KMS-11 (cell line): Measurements from ENCODE around the gene LGSN.
"Not testable (repeated sequence)": the region's sequence is repeated elsewhere in the genome, so short reads cannot be mapped to it uniquely, and the experiment has no call there.

Experiments
- H2AFZ ChIP-seq: fragments of 200-600 bp; sonication (generic); 2 replicates; pipeline ENCODE4 v1.6.1; 2016; ENCODE audit warnings: antibody characterized with exemption, mixed run types, low read depth
- H3K27ac ChIP-seq: fragments of 200-600 bp; sonication (generic); 2 replicates; pipeline ENCODE4 v1.6.1; 2016; ENCODE audit warnings: mild to moderate bottlenecking, mixed run types
- H3K27me3 ChIP-seq: fragments of 200-600 bp; sonication (generic); 2 replicates; pipeline ENCODE4 v1.6.1; 2017; ENCODE audit warnings: mild to moderate bottlenecking, low read depth, mixed run types, moderate library complexity; ENCODE audit not compliant: insufficient read depth
- H3K36me3 ChIP-seq: fragments of 200-600 bp; sonication (generic); 2 replicates; pipeline ENCODE4 v1.6.1; 2017; ENCODE audit warnings: mild to moderate bottlenecking, mixed run types; ENCODE audit not compliant: insufficient read depth
- H3K4me1 ChIP-seq: fragments of 200-600 bp; sonication (generic); 2 replicates; pipeline ENCODE4 v1.6.1; 2016; ENCODE audit warnings: mild to moderate bottlenecking, low read depth, mixed run types; ENCODE audit not compliant: poor library complexity, severe bottlenecking
- H3K4me2 ChIP-seq: fragments of 200-600 bp; sonication (generic); 2 replicates; pipeline ENCODE4 v1.7.0; 2016; ENCODE audit warnings: mild to moderate bottlenecking, mixed run types
- H3K4me3 ChIP-seq: fragments of 200-600 bp; sonication (generic); IDR thresholded peaks from 2 replicates; pipeline ENCODE4 v1.6.1; 2017; ENCODE audit warnings: low read depth, low read length, mixed read lengths; ENCODE audit not compliant: insufficient read depth
- H3K79me2 ChIP-seq: fragments of 200-600 bp; sonication (generic); 2 replicates; pipeline ENCODE4 v1.6.1; 2016; ENCODE audit warnings: low read depth, mixed run types; ENCODE audit not compliant: insufficient read depth
- H3K9ac ChIP-seq: fragments of 200-600 bp; sonication (generic); 2 replicates; pipeline ENCODE4 v1.6.1; 2016; ENCODE audit warnings: mild to moderate bottlenecking, mixed run types
- H4K20me1 ChIP-seq: fragments of 200-600 bp; sonication (generic); 2 replicates; pipeline ENCODE4 v1.6.1; 2016; ENCODE audit warnings: mild to moderate bottlenecking, mixed run types; ENCODE audit not compliant: insufficient read depth
- TF ChIP-seq, protein P1 (sequence below): fragments of 200-600 bp; sonication (generic); conservative IDR thresholded peaks from 2 replicates; pipeline ENCODE4 v1.6.1; 2017; ENCODE audit warnings: low read depth, mild to moderate bottlenecking, antibody characterized with exemption, low read length, moderate library complexity, mixed read lengths

The LGSN gene

DNA sequence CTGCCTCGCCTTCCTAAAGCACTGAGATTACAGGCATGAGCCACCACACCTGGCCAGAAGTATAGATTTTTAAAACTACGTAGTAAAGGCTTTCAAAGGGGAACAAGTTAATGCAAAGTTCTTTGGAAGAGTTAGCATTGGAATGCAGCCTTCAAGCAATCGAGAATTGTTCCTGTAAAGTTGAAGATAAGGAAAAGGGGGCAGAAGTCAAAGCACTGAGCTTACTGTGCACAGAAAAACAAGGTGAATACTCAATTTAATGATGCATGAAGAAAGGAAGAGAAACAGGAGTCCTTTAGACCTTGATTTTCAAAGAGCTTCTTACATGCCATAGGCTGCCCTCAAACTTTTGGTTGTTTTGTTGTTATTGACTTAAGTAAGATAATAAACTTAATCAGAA is 29.1 kb upstream of the LGSN start:
- H3K4me2 ChIP-seq, result no peak overlapping the region
- H3K36me3 ChIP-seq, result no peaks in the 10 kb centered on the region

DNA sequence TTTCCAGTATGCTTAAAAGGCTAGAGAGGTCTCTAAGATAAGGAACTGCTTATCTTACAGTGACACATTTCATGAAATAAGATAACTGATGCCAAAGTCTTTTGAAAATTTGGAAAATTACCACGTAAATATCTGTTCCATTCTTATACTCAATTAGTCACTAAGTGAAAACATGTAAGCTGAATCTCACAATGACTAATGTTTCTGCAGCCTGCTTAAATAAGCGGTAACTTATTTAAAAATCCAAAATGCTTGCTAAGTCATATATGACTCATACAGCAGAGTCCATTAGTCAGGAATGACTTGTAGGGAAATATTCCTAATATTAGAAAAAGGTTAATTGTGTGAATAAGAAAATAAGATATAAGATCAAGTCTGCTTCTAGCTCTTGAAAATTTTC is 27.8 kb upstream of the LGSN start:
- no peaks in the 10 kb centered on the region for H3K79me2 ChIP-seq
- H3K4me3 ChIP-seq, result no peak overlapping the region
- no peak overlapping the region for H3K4me2 ChIP-seq
- no peaks in the 10 kb centered on the region for H3K4me1 ChIP-seq
- H3K36me3 ChIP-seq, result no peaks in the 10 kb centered on the region
- no peak overlapping the region for H3K9ac ChIP-seq
- H3K27me3 ChIP-seq, result no peaks in the 10 kb centered on the region
- H4K20me1 ChIP-seq, result no peaks in the 10 kb centered on the region
- TF ChIP-seq, protein P1, sequence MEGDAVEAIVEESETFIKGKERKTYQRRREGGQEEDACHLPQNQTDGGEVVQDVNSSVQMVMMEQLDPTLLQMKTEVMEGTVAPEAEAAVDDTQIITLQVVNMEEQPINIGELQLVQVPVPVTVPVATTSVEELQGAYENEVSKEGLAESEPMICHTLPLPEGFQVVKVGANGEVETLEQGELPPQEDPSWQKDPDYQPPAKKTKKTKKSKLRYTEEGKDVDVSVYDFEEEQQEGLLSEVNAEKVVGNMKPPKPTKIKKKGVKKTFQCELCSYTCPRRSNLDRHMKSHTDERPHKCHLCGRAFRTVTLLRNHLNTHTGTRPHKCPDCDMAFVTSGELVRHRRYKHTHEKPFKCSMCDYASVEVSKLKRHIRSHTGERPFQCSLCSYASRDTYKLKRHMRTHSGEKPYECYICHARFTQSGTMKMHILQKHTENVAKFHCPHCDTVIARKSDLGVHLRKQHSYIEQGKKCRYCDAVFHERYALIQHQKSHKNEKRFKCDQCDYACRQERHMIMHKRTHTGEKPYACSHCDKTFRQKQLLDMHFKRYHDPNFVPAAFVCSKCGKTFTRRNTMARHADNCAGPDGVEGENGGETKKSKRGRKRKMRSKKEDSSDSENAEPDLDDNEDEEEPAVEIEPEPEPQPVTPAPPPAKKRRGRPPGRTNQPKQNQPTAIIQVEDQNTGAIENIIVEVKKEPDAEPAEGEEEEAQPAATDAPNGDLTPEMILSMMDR, result no peak
- no peak overlapping the region for H2AFZ ChIP-seq
- H3K27ac ChIP-seq, result no peak overlapping the region

More for the DNA sequence above, 29.1 kb upstream of the LGSN start:
- Histone ChIP-seq H3K4me3 (no peak overlapping the region), H4K20me1 (no peaks in the 10 kb centered on the region), H3K27me3 (no peaks in the 10 kb centered on the region), H2AFZ (no peak overlapping the region), H3K9ac (no peak overlapping the region), H3K4me1 (no peaks in the 10 kb centered on the region), H3K79me2 (no peaks in the 10 kb centered on the region), H3K27ac (no peak overlapping the region)
- TF ChIP-seq, protein P1, result no peak

DNA sequence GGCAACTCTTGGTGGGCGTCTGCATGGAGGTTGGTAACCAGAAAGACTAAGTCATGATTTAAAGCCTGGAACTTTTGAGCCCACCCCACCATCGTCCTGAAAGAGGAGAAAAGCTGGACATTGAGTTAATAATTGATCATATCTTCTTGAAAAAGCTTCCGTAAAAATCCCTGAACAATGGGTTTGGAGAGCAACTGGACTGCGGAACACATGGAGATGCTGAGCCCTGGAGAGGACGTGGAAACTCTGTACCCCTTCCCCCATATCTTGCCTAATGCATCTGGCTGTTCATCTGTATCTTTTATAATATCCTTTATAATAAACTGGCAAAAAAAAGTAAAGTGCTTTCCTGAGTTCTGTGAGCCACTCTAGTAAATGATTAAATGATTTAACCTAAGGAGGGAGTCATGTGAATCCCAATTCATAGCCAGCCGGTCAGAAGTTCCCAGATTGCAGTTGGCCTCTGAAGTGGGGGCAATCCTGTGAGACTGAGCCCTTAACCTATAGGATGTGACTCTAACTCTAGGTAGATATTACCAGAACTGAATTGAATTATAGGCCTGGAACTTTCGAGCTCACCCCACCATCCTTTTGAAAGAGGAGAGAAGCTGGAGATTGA is 26.5 kb upstream of the LGSN start:
- Histone ChIP-seq H3K4me2 (no peak overlapping the region), H3K4me3 (no peak overlapping the region)

DNA sequence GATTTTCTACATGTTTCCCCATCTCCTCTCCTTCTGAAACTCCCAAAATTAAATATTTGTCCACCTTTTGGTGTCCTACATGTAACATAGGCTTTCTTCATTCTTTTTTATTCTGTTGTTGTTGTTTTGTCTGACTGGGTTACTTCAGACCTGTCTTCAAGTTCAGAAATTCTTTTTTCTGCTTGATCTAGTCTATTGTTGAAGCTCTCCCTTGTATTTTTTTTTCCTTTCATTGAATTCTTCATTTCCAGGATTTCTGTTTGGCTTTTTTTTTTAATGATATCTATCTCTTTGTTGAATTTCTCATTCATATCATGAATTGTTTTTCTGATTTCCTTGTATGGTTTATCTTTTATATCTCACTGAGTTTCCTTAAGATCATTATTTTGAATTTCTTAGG is 20.6 kb upstream of the LGSN start:
- Histone ChIP-seq H3K36me3 (no peaks in the 10 kb centered on the region), H3K79me2 (no peaks in the 10 kb centered on the region), H4K20me1 (no peaks in the 10 kb centered on the region), H3K4me2 (no peak overlapping the region), H3K27ac (no peak overlapping the region), H2AFZ (no peak overlapping the region), H3K4me3 (no peak overlapping the region), H3K9ac (no peak overlapping the region), H3K4me1 (no peaks in the 10 kb centered on the region), H3K27me3 (no peaks in the 10 kb centered on the region)
- TF ChIP-seq, protein P1, result no peak

More for the DNA sequence above, 26.5 kb upstream of the LGSN start:
- H3K27ac ChIP-seq, result no peak overlapping the region
- no peaks in the 10 kb centered on the region for H4K20me1 ChIP-seq
- no peaks in the 10 kb centered on the region for H3K27me3 ChIP-seq
- TF ChIP-seq, protein P1, result no peak
- H3K79me2 ChIP-seq, result no peaks in the 10 kb centered on the region
- no peak overlapping the region for H2AFZ ChIP-seq
- H3K4me1 ChIP-seq, result no peaks in the 10 kb centered on the region
- no peak overlapping the region for H3K9ac ChIP-seq
- no peaks in the 10 kb centered on the region for H3K36me3 ChIP-seq

DNA sequence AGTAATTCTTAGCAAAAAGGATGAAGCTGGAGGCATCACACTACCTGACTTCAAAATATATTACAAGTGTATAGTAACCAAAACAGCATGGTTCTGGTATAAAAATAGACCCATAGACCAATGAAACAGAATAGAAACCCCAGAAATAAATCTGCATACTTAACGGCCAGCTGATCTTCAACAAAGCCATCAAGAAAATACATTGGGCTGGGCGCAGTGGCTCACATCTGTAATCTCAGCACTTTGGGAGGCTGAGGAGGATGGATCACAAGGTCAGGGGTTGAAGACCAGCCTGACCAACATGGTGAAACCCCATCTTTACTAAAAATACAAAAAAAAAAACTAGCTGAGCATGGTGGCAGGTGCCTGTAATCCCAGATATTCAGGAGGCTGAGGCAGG is 14.9 kb upstream of the LGSN start:
- not testable (repeated sequence) for H2AFZ ChIP-seq, H3K79me2 ChIP-seq, H3K9ac ChIP-seq, H4K20me1 ChIP-seq, H3K4me1 ChIP-seq, H3K27me3 ChIP-seq, H3K4me3 ChIP-seq, H3K4me2 ChIP-seq, H3K36me3 ChIP-seq, H3K27ac ChIP-seq
